Measurements from ENCODE around the gene HYPK.
A peak's percentile ranks its signal among the peaks of the same experiment; 100 is the strongest.

The HYPK gene

DNA sequence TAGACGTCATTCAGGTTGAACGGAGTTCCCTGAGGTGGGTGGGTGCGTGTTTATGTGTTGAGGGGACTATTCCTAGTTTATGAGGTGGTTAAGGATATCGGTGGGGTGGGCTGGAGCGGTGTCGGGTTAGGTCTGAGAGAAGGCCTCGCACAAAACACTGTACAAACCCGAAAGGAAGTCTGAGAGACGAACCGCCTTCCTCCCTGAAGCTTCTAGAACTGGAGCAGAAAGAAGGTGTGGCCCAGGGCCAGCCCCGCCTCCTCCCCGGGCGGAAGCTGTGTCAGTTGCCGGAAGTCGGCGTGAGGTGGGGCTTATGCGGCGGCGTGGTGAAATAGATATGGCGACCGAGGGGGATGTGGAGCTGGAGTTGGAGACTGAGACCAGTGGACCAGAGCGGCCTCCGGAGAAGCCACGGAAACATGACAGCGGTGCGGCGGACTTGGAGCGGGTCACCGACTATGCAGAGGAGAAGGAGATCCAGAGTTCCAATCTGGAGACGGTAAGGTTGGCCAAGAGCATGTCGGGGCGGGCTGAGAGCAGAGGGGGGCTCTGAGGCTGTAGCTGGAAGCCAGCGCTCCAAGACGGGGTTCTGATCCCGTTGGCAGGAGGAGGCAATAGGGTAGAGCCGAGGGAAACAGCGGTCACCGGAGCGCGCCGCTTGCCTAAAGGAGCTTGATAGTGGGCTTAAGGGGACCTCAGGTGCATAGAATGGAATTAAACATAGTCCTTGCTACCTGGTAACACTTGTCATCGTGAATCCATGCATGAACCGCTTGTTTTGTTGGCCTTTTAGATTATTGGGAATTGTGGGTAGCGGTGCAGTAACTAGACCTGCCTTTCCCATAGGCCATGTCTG is at the start of gene HYPK:
Gene HYPK, plus strand, starts transcription at position 314 of the 856 bp plus-strand sequence. Its CDS starts 24 bp downstream, at position 338.
- peak within 1 kb of the TSS; percentile 99 for H3K4me3 ChIP-seq (ENCODE audit: low read depth, low read length)

- no peak overlapping the region for H3K4me3 ChIP-seq (ENCODE audit: low read depth, low read length)
These were observed 48.5 kb upstream of the HYPK start for GRCh38 chr15:43751885-43752284.

GRCh38 chr15:43762824-43763223 is 37.6 kb upstream of the HYPK start:
- H3K4me3 ChIP-seq (ENCODE audit: low read depth, low read length) = no peak overlapping the region

DNA sequence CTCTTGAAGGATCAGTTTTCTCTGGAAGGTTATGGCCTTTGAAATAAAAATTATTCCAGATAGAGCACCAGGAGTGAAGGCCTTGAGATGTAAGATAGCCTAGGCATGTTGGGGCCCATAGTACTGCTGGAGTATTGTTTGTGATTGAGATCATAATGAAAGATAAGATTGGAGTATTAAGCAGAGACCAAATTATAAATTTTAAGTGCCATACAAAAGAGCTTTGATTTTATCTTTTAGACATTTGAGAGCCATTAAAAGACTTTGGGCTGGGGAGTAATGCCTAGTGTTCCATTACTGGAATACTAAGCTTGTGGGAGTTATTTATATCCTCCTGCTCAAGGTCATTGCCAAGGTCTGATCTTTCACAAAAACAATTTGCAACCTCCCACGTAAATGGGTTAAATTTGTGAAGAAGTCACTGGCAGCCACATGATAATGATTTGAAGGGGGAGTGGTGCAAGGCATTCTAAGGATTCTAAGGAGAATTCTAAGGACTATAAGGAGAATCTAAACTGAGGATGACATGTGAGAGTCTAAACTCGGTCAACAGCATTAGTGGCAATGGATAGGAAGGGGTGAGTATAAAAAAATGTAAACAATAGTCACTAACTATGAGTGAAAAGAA is 36.5 kb upstream of the HYPK start:
- no peak overlapping the region for H3K4me3 ChIP-seq (ENCODE audit: low read depth, low read length)

GRCh38 chr15:43769584-43770228 is 30.7 kb upstream of the HYPK start:
- no peak overlapping the region for H3K4me3 ChIP-seq (ENCODE audit: low read depth, low read length)

DNA sequence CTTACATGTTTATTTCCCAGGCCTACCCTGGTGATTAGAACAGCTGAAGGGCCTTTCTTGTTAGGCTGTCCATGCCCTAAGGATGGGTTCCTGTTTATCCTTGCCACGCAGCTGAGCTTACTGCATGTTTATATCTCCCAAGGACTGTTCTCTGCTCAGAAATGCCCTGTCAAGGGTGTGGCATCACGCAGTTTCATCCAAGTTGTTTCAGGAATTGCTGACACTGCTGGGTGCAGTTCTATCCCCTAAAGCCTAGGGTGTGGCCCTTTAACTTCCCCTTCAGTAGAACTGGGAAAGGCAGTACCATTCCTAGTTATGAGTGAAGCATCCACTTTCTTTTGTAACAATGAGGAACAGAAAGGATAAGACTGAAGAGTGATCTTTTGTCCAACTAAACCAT is 28.6 kb upstream of the HYPK start:
- H3K4me3 ChIP-seq (ENCODE audit: low read depth, low read length) = no peak overlapping the region

DNA sequence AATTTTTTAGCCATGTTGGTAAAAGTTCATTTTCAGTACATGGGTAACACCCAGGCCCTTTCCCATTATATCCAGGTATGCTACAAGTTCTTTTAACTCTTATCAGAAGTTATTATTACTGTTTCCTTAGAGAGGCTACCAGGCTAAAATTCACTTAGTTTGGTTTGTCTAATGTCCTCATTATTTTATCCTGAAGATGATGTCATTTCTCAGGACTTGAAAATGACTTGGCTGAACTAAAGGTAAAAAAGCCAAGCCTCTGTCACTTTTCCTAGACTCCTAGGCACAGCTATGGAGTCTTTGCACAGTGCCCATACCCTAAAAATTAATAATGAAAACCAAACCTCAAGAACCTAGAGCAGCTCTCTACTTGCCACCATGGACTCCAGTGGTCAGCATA is 27.8 kb upstream of the HYPK start:
- no peak overlapping the region for H3K4me3 ChIP-seq (ENCODE audit: low read depth, low read length)

DNA sequence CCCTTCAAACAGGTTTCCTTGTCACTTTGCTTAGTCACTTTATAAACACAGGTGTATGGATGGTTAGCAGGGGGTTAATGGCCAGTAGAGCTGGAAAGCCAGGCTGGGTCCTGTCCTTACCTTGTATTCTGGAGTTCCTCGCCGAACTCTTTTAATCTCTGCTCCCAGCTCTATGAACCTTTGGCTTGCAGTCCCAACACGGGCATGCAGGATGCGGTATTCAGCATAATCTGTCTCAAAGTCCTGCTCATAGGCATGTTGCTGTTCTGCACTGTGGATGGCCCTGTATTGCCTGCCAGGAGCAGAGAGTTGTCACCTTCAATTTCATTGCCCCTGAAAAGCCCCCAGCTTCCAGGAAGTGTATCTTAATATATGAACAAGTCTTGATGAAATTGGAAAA is 26.3 kb upstream of the HYPK start:
- no peak overlapping the region for H3K4me3 ChIP-seq (ENCODE audit: low read depth, low read length)

- H3K4me3 ChIP-seq (ENCODE audit: low read depth, low read length) = peak overlapping the region; percentile 70
These were observed 24.9 kb upstream of the HYPK start for GRCh38 chr15:43775411-43775965.

DNA sequence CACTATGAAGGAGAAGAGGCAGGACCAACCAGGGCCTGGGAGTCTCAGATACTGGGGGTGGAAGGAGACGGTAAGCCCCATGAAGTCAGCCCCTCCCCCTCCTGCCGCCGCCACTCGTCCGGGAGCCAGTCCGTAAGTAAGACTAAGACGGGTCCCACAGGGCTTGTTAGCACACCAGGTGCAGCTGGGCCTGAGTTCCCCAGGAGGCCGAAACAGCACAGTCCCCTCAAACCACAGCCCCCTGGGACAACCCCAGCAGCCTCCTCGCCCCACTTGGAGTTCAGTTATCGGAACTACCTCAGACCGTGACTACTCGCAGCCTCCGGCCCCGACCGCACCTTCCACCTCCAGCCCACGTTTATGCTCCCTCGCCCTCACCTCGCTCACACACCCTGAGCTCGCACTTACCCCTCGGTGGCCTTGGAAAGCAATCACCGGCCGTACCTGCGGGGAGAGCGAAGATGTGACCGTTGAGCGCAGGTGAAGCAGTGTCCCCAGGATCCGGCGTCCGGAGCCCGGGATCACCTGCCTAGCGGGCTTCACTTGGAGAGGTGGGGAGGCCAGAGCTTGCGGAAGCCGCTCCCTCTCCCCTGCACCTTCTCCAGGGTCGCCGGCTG is 24.2 kb upstream of the HYPK start:
- H3K4me3 ChIP-seq (ENCODE audit: low read depth, low read length) = peak overlapping the region; percentile 70

- peak within 1 kb of the TSS; percentile 70 for H3K4me3 ChIP-seq (ENCODE audit: low read depth, low read length)
These were observed 23.6 kb upstream of the HYPK start, which contains the start of gene ELL3 for GRCh38 chr15:43776718-43777266. Gene ELL3 (minus strand): TSS chr15:43776966. CDS start chr15:43776901, 65 bp downstream.

GRCh38 chr15:43777267-43777914 is 23.0 kb upstream of the HYPK start:
- H3K4me3 ChIP-seq (ENCODE audit: low read depth, low read length) = peak overlapping the region; percentile 61

DNA sequence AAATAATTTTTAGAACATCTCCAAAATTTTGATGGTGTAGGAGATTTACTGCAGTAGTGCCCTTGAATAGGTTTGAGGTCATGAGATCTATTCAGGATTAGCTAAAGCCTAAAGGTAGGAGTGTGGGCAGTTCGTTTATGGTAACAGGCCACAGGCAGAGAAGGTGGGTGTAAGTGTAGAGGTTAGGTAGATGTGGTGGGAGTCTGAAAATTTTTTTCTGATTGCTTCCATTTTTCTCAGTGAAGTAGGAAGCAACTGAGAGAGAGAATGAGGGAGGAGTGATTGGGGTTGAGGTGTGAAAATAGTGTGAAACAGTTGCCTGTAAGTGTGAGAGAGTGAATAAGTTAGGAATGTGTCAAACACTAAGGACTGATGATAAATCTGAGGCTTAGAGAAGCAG is 21.4 kb upstream of the HYPK start:
- no peak overlapping the region for H3K4me3 ChIP-seq (ENCODE audit: low read depth, low read length)

DNA sequence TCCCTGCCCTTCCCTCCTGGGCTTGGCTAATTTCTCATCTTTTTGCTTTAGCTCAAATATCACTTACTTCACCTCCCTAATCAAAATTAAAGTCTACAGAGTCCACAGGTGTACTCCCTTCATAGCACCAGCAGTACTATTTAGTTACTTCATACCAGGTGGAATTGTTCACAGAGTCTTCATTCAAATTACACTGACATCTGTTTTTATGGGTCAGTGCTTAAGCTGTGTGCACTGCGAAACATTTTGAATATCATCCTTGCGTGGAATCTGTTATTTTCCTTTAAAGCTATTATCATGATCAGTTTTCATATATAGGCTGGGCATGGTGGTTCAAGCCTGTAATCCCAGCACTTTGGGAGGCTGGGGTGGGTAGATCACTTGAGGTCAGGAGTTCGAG is 11.0 kb upstream of the HYPK start:
- H3K4me3 ChIP-seq (ENCODE audit: low read depth, low read length) = no peak overlapping the region

DNA sequence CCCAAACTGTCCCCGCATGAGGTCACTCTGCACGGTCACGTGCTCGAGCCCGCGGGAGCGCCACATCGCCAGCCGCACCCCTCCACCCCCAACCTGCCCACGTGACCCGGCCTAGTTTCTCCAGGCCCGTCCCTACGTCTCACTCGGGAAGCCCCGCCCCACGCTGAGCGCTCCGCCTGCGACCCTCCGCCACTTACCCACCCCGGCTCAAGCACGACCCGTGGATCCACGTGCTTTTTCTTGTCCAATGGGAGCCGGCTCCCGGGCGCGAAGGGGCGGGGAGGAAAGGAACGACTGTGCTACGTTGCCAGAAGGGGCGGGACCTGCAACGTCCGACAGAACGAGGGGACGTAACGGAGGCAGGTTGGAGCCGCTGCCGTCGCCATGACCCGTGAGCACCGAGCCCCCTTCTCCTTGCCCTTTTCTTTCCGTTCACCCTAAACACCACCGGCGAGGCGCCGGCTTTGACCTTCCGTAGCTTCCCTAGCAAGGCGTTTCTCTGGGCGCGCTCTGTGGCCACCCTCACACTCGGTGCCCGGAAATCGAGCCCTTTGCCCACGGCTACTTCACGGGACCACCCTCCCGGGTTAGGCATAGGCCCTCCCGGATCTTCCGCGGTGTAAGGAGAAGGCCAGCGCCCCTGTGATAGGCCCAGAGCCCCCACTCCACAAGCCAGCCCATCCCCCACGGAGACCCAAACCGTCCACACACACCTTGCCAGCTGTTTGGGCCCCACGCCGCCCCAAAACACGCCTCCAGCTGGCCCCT is 8.2 kb upstream of the HYPK start, which contains the start of gene SERF2:
Gene SERF2, plus strand, starts transcription at position 328 of the 768 bp plus-strand sequence. Its CDS starts 57 bp downstream, at position 385.
- H3K4me3 ChIP-seq (ENCODE audit: low read depth, low read length) = peak within 1 kb of the TSS; percentile 98

GRCh38 chr15:43792761-43793476 is 7.5 kb upstream of the HYPK start:
- peak overlapping the region; percentile 98 for H3K4me3 ChIP-seq (ENCODE audit: low read depth, low read length)

- H3K4me3 ChIP-seq (ENCODE audit: low read depth, low read length) = no peak overlapping the region
These were observed 6.8 kb upstream of the HYPK start for GRCh38 chr15:43793647-43794046.

- H3K4me3 ChIP-seq (ENCODE audit: low read depth, low read length) = no peak overlapping the region
These were observed 5.9 kb upstream of the HYPK start for GRCh38 chr15:43794269-43795037.
